ENCODE results near the gene PMP22.

DNA sequence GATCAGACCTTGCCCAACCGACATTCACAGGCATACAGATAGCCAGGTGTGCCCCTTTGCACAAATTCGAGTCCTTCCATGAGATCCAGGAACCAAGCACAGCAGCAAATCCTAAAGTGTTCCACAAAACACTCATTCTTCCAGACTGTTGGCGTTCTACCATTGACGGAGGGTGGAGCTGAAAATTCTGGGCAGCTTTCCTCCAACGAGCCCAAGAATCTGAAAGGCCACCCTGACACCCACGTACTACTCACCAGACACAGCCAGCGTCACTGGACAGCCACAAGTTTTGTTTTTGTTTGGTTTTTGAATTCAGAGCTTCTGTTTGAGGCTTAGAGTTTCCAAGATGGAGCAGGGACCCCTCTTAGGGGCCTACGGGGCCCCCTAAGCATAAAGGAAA lies 83.8 kb downstream of the PMP22 start:
- no peak for TF ChIP-seq POLR2A (IDR thresholded peaks at IDR 0.05)
- TF ChIP-seq CTCF (IDR thresholded peaks at IDR 0.05): no peak

Measured in uterus (tissue), 2 donors.